C4-2B (cell line): Measurements from ENCODE around the gene FOCAD.
"Not testable (repeated sequence)": the region's sequence is repeated elsewhere in the genome, so short reads cannot be mapped to it uniquely, and the experiment has no call there.

Experiments
- H3K27ac ChIP-seq: fragments of 450-650 bp; 2 replicates; pipeline ENCODE4 v1.5.1; 2017
- CTCF ChIP-seq: fragments of 450-650 bp; conservative IDR thresholded peaks from 2 replicates; pipeline ENCODE4 v1.5.1; 2017; ENCODE audit warnings: mild to moderate bottlenecking
- ZFX ChIP-seq: fragments of 450-650 bp; IDR thresholded peaks from 2 replicates; pipeline ENCODE4 v1.6.1; 2017

Gene FOCAD

GRCh38 chr9:20662156-20662555, 21.9 kb upstream of the FOCAD start:
- TF ChIP-seq ZFX: no peak
- no peak for TF ChIP-seq CTCF
- no peak overlapping the region for H3K27ac ChIP-seq

GRCh38 chr9:20663133-20663532, 20.9 kb upstream of the FOCAD start:
- TF ChIP-seq ZFX (no peak), CTCF (no peak)

GRCh38 chr9:20664501-20664900, 19.6 kb upstream of the FOCAD start:
- no peak overlapping the region for H3K27ac ChIP-seq
- TF ChIP-seq CTCF: no peak
- no peak for TF ChIP-seq ZFX

More at GRCh38 chr9:20663133-20663532, 20.9 kb upstream of the FOCAD start:
- H3K27ac ChIP-seq: no peak overlapping the region

- no peak for TF ChIP-seq ZFX
- TF ChIP-seq CTCF: no peak
These were observed 13.7 kb upstream of the FOCAD start for GRCh38 chr9:20670395-20670794.

GRCh38 chr9:20671635-20672034, 12.4 kb upstream of the FOCAD start:
- H3K27ac ChIP-seq: no peak overlapping the region
- TF ChIP-seq CTCF (no peak), ZFX (no peak)

More at GRCh38 chr9:20670395-20670794, 13.7 kb upstream of the FOCAD start:
- H3K27ac ChIP-seq: no peak overlapping the region

- not testable (repeated sequence) for H3K27ac ChIP-seq
These were observed 10.5 kb upstream of the FOCAD start for GRCh38 chr9:20673537-20673936.

GRCh38 chr9:20681467-20681866, 2.6 kb upstream of the FOCAD start:
- TF ChIP-seq CTCF: no peak
- TF ChIP-seq ZFX: no peak
- H3K27ac ChIP-seq: no peak overlapping the region

GRCh38 chr9:20683351-20684034, 566 bp upstream of the FOCAD start:
- peak overlapping the region; percentile 96 for H3K27ac ChIP-seq
- TF ChIP-seq ZFX (no peak), CTCF (no peak)
